Measurements from ENCODE around the gene TM9SF3.

Gene TM9SF3

DNA sequence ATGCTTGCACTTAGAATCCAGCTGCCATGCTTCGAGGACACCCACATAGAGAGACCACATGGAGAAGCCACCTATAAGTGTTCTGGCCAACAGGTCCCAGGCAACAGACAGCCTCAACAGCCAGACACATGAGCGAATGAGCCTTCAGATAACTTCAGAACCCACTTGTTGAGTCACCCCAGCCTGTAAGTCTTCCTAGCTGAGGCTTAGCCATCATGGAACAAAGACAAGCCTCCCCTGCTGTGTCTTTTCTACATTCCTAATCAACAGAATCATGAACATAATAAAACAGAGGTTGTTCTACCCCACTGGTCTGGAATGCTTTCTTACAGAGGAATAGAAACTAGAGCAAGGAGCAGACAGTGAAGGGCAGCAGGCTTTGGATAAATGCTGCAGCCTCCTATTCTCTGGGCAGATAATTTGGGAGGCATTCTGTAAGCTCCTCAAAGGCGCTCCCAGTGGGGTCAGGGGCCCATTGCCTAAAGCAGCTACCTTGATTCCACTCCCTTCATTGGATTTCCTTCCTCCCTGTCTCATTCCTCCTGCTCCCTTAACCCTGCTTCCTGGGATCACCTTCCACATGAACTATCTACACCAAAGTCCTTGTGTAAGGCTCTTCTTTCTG lies 77.7 kb downstream of the TM9SF3 start:
- no peak for DNase-seq (ENCODE audit: low read depth)

DNA sequence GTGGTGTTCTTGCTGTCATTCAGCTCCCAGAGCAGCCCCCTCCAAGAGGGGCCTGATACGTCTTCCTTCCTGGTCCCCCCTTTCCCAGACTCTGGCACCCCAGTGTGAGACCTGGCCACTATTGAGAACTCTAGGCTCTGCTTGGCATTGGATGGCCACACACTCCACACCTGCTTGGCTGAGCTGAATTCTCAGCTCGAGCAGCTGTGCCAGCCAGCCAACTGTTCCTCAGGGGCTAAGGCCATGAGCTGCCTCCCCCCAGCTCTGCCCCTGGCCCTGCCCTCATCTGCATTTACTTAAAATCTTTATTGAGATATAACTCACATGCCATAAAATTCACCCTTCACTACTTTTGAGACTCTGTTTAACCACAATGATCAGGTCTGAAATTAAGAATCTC lies 79.8 kb downstream of the TM9SF3 start:
- DNase-seq (ENCODE audit: low read depth), result no peak

DNA sequence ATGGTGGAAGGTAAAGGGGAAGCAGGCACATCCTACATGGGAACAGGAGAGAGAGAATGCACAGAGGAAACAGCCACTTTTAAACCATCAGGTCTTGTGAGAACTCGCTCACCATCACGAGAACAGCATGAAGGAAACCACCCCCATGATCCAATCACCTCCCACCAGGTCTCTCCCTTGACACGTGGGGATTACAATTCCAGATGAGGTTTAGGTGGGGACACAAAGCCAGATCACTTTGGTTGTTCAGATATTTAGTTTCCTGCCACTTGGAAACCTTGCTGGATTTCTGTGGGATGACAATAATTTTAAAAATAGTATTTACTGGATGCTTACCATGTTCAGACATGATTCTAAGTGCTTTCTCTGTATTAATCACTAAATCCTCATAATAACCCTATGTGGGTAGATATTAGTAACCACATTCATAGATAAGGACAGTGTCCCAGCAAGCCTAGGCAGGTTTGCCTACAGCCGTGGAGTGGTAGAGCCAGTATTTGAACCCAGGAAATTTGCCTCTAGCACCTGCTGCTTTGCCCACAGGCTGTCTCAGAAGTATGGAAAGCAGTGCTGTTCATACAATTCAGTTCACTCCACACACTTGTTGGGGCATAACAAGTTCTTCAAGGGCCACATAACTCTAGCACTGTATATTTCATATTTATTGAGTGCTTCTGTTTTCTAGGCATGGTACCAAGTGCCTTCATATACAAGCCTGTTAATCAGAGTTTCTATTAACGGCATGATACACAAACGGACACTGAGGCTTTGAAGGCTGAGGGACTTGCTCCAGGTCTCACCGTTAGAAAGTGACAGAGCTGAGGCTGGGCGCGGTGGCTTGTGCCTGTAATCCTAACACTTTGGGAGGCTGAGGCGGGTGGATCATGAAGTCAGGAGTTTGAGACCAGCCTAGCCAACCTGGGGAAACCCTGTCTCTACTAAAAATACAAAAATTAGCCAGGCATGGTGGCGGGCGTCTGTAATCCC lies 81.4 kb downstream of the TM9SF3 start:
- DNase-seq (ENCODE audit: low read depth), result no peak

DNA sequence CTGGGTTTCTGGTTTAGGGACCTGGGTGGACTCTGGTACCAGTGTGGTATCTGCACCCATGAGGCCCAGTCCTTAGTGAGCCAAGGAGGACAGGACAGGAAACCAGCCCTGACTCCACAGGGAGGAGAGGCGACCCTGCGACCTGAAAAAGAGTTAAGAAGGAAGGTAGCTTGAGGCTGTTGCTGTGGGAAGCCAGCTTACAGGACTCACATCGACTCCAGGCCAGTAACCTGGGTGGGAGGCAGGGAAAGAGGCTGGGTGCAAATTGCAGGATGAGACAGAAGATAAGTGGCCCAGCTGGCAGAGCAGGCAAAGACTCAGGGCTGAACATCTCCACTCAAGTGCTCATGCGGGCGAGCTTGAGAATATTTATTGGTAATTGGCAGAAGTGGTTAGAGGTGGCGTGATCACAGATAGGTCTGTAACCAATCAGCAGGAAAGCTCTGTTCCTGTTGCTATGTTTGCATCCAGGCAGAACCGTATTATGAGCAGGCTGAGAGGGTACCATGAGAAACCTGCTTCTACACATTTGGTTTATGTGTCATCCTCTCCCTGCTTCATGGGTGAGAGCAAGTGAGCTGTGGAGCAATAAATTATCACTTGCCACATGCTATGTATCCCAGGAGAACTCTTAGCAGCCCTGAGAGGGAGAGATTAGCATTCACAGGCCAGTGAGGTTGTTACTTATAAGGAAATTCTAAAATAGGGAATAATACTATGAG lies 84.1 kb downstream of the TM9SF3 start:
- DNase-seq (ENCODE audit: low read depth), result no peak

DNA sequence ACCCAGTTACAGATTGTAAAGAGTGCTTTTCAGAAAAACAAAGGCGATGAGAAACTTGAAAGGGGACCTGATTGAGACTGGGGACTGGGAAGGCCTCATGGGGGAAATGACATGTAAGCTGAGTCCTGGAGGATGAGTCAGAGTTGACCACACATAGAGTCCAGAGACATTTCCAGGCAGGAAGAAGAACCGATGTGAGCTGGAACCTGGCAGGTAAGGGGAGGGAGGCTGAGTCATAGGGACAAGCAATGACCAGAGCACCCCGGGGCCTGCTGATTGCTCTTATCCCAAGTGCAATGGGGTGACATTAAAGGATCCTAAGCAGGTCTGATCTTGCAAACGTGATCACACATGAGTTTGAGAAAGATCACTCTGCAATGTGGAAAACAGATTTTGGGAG lies 84.8 kb downstream of the TM9SF3 start:
- no peak for DNase-seq (ENCODE audit: low read depth)

DNA sequence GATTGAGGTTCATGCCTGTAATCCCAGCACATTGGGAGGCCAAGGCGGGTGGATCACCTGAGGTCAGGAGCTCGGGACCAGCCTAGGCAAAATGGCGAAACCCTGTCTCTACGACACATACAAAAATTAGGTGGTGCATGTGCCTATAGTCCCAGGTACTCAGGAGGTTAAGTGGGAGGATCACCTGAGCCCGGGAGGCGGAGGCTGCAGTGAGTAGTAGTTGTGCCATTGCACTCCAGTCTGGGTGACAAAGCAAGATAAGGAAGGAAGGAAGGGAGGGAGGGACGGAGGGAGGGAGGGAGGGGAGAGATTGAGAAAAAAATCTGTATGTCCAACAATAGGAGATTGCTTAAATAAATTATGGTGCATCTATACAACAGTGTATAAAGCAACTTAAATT lies 86.3 kb downstream of the TM9SF3 start:
- DNase-seq (ENCODE audit: low read depth), result no peak

DNA sequence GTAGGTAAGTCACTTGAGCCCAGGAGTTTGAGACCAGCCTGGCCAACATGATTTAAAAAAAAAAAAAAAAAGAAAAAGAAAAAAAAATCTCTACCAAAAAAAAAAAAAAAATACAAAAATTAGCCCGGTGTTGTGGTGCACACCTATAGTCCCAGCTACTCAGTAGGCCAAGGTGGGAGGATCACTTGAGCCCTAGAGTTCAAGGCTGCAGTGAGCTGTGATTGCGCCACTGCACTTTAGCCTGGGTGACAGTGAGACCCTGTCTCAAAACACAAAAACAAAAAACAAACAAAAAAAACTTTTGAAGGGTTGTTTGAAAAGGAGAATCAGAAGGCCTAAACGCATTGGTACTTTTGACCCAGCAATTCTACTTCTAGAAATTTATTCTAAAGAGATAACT lies 86.8 kb downstream of the TM9SF3 start:
- DNase-seq (ENCODE audit: low read depth), result no peak

DNA sequence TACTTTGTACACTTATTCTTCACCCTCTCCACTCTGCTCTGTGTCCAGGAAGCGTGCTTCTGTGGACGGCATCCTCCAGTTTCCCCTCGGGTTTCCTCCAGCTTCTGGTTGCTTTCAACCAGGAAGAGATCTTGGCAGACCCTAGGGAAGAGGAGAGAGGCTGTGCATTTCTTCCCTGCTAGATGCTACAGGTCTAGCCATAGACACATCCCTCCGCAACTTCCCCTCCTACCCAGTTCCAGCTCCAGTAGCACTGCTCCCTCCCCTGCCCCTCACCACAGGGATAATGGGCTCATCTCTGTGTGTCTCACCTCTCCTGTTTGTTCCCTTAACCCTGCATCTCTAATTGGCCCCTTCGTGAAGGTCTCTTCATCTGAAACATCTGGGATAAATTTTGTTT lies 89.4 kb downstream of the TM9SF3 start:
- DNase-seq (ENCODE audit: low read depth), result no peak

DNA sequence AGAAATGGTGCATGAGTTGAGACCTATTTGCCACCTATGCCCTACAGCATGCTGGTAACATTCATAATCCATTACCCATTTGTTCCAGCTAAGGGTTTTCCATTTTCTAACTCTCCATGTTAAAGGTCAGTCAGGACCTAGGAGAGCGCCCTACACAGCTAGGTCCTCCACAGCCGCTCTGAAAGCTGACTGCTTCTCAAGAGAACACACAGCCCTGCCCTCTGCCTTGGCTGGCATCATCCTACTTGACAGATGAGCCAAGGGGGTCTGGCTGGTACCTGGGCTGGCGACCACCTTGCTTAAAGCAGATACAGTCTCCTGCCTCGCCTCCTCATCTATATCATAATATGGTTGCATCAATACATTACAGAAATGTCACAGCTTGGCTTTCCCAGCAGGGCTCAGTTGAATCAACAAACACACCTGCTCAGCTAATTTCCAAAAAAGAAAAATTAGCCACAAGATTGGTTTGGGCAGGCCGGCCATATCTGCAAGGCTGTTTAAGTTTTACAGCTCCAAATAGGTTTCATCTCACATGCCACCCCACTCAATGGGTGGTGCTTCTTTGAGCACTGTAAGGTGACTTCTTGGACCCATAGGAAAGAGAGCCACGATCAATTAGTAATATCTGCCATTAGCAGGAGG lies 90.4 kb downstream of the TM9SF3 start:
- no peak for DNase-seq (ENCODE audit: low read depth)

DNA sequence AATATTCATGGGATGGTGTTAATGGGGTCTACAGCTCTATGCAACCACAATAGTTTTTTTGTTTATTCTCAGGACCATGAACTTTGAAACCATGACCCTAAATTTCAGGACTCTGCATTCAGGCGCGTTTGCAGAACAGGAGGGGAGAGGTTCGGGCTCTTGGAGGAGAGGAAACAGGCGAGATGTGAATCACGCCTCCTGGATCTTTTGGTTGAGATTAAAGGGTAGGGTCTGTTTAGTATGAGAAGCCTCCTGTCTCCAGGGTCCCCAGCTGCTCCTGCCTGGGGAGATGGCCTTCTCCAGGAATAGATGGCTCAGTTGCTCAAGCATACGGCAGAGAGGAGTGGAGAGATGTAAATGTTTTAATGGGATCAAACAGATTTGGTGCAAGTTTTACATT lies 91.3 kb downstream of the TM9SF3 start:
- DNase-seq (ENCODE audit: low read depth), result no peak

DNA sequence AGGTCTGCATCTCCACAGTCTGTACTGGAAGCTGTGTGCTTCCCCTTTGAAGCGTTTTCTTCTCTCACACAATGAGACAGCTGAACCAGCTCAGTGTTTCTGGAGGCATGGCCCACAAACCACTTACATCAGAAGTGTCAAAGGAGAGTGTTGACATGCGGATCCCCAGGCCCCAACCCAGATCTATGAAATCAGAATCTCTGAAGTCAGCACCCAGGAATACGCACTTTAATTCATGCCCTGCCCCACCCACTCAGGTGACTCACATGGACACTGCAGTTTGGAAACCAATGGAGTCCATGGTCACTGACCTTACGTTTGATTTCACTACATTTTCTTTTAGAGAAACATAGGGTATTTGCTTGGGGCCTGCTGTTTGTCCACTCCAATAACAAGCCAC lies 92.1 kb downstream of the TM9SF3 start:
- DNase-seq (ENCODE audit: low read depth), result no peak

DNA sequence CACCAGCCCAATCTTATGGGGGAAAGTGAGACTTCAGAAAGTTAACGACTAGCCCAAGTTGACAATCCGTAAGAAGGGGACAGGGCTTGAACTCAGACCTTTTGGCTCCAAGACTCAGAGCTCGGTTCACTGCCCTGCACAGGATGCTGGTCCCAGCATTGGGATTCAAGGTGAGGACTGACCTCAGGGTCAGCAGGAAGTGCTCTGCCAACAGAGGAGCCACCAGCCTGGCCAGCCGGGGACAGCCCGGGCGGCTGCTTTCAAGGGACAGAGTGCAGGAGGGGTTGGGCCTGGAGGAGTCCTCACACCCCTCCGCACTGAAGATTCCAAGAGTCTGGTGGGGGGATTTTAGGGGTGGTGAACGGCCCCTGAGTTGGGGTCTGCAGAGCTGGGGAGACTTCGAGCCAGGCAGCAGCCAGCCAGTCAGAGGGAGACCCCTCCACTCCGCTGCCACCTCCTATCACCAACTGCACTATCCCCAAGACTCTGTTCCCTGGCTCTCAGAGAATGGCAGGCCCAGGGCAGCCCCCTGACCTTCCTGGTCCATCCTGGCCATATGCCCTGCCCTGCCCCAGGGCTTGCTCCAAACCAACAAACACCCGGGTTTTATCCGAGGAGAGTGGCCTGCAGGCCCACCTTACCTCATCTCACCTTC lies 92.8 kb downstream of the TM9SF3 start:
- DNase-seq (ENCODE audit: low read depth), result no peak

DNA sequence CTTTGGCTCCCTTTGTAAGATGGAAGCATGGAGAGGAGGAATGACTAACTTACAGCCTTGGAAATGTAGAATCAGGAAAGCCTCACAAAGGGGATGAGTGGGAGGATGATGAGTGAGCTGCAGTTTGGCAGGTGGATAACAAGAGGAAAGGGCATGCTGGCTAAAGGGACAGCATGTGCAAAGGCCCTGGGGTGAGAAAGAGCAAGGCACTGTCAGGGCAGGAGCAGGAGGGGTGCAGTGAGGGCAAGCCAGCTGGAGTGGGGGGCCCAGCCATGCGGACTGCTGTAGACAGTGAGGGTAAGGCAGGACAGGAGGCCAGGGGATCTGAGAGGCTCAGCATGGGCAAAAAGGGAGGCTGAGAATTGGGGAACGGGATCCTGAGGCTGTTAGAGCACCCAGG lies 93.6 kb downstream of the TM9SF3 start:
- DNase-seq (ENCODE audit: low read depth), result no peak

DNA sequence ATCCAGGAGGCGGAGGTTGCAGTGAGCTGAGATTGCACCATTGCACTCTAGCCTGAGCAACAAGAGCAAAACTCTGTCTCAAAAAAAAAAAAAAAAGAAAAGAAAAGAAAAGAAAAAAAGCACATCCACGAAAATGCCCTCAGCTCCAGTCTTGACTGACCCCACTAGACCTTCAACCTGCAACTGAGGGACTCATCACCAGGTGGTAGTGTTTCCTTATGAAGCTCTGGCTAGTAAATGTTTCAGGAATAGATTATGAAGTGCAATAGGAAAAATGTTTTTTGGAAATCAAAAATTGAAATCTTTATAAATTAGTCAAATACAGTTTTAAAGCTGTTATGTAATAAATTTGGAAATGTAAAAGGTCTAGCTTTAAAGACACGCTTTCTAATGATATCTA lies 95.5 kb downstream of the TM9SF3 start:
- DNase-seq (ENCODE audit: low read depth), result no peak

DNA sequence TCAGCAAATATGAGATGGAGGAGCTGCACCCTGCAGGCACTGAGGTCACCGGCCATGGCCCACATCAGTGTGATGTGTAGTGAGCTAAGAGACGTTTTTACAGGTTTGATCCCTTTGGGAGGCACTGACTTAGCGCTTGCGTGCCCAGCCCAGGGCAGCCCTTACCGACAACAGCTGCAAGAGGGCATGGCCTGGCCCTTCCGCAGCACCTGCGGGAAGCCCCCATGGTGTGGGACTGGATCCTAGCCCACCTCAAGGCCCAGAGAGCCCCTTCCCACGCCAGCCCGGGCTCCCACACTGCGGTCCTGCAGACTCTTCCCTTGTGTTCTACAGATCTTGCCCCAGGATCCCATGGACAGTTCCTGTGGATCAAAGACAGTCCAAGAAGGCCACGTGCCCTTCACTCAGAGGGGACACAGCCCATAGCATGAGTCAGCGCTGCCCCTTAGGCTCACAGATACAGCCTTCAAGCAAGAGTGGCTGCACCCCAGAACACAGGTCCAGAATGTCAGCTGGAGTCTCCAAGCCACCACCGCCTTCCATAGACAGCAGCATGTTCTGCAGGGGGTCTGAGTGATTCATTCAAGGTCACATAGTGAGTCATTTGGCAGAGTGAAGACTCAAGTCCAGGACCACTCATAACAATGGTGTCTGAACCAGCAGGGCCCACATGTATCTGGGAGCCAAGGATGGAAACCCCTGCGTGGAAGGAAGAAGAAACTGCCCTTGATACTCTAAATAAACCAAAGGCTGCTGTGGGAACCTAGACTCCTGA lies 98.5 kb downstream of the TM9SF3 start:
- DNase-seq (ENCODE audit: low read depth), result no peak

DNA sequence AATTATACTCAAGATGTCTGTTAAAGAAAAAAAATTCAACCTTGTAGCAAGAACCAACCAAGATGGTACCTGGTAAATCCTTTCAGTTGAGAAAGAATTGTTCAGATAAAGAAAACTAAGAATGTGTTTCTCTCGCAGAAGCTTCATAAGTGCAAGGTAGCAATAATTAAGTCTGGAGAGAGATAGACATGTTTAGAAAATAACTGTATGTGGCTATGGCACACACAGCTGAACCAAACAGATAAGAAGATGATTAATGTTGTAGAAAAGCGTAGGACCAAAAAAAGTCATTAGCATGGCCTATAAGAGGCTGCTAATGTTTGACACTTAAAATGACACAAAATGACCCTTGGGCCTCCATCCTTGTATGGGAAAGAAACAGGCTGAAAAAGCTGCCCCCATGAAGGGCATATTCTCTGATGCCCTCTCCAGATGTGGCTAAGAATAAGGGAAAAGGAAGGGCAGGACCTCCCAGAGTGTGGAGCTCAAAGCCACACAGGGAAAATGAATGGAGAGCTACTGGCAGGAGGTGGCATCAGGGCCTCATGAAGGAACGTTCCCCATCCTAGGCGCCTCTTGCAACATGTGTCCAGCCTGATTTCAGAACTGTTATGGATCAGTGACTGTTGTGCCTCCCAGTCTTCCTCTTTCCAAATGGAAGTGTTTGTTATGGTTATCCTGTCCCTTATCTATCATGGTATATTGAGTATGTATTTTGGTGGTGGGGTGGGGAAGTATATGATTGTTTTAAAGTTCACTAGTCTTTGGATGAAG lies 103.8 kb downstream of the TM9SF3 start:
- no peak for DNase-seq (ENCODE audit: low read depth)

DNA sequence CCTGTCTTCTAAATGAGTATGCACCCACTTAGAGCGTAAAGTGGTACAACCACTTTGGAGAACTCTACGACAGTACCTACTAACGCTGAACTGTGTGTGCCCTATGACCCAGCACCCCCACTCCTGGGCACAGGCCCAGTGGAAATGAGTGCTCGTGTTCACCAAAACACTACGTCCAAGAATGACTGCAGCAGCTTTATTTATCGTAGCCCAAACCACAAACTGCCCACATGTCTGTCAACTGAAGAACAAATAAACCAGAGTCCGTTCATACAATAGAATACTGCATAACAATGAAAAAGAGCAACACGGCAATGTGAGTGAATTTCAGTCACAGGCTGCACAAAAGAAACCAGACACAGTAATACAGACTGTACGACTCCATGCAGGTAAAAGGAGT lies 108.5 kb downstream of the TM9SF3 start:
- DNase-seq (ENCODE audit: low read depth), result no peak

DNA sequence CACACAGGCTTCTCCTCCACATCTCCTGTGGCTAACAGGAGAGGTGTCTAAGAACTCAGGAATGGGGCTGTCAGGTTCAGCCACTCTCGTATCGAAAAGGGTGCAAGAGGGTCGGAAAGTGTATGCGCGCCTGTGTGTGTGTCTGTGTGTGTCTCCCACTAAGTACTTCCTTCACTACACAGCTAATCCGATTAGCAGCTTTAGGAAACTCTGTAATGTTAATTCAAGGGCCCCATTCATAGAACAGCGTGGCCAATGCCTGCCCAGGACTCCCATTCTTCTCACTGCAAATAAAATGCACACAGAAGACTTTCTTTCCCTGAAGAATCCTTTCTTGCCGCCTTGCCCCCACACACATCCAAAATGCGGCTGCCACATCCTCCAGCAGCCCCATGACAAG lies 112.9 kb downstream of the TM9SF3 start:
- DNase-seq (ENCODE audit: low read depth), result no peak

DNA sequence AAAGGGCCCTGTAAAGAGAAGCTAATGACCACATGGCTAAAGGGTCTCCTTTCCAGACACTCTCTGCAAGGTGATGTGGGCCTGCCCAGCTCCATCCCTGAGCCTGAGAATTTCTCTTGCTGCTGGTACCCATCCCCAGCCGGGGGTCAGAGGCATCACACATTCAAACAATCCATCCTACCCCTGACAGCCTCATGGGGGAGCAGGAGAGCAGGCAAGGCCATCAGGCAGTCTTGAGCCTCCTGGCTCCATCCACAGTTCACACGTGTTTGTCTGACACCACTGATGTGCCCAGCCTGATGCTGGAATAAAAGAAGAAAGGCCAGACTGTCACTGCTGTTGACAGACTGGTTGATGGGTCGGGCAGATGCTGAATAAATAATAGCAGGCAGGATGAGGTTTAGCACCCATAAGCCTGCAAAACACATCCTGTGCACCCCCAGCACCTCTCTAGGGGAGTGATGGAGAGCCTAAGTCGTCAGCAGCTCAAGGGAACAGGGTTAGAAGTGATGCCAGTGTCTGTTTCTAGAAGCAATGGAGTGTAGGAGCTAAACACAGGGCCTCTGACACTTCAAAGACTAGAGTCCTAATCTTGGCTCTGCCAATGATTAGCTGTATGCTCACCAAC lies 116.6 kb downstream of the TM9SF3 start:
- DNase-seq (ENCODE audit: low read depth), result peak; percentile 5

DNA sequence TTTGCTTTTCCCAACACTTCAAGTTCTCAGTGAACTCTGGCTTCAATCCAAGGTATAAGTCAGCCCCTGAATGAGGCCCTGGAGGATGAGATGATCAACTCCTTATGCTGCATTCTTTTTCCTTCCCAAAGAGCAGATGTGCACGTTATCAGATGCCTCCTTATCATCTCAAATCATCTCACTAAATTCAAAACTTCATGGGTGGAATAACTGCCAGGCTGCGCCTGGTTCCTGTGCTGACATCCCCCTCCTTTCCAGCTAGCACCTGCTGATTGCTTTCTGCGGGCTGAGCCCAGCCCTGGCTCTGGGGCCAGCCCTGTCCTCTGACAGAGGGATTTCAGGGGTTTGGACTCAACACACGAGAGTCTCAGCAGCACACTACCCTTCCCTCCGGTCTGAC lies 118.0 kb downstream of the TM9SF3 start:
- DNase-seq (ENCODE audit: low read depth), result no peak

Measured in fibroblast of the conjunctiva (primary cell).